Renal pelvis (tissue), 4 donors: Measurements from ENCODE around the gene TRIM36. TPM values are rescaled to one million over a fixed set of nuclear protein-coding genes. Genes with fewer than 3 reads are reported as not detected.

Source experiments
- DNase-seq: peaks from one replicate; pipeline ENCODE4 v3.0.0-alpha.2; 2013
- polyA plus RNA-seq, 3 donors: library from polyadenylated mRNA; unstranded; fragments of 120-200 nt; gene quantifications; one replicate each; pipeline ENCODE4 v1.2.1, GENCODE V29; 2013; ENCODE audit not compliant: insufficient read length in 3 of 3

Gene TRIM36
- polyA plus RNA-seq, 3 donors, result 2.1 to 2.6 (median 2.3) TPM

GRCh38 chr5:115170134-115170928 lies 623 bp upstream of the TRIM36 start:
- peak; percentile 29 for DNase-seq

DNA sequence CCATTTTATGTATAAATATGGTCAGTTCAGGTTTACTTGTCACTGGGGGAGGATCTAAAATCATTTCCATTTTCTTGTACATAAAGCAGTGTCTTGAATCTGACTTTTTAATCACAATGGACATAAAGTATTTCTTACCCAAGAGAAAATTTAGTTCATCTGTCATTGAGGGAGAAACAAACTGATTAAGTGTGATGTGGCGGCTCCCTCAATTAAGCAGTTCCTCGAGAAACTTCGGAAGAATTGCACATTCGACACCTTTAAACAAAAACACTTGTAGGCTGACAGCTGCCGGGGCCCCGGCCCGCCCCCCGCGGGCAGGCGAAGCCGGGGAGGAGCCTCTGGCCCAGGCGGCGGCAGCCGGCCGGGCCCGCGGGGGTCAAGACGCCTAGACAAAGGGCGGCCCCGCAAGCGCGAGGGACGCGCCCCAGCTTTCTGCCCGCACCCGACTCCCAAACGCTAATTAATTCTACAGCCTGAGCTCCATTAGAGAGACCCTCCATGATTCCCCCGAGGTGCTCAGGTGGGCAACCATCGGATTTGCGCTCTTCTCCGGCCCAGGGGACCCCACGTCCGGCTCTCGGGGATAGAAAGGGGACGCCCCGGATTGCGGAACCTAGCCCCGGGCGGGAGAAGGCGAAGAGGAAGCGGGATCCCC lies 750 bp downstream of the TRIM36 start:
- peak; percentile 12 for DNase-seq

- no peak for DNase-seq
Measured at GRCh38 chr5:115166744-115167393, 2.8 kb downstream of the TRIM36 start.

GRCh38 chr5:115165790-115166189 lies 3.9 kb downstream of the TRIM36 start:
- DNase-seq, result no peak

DNA sequence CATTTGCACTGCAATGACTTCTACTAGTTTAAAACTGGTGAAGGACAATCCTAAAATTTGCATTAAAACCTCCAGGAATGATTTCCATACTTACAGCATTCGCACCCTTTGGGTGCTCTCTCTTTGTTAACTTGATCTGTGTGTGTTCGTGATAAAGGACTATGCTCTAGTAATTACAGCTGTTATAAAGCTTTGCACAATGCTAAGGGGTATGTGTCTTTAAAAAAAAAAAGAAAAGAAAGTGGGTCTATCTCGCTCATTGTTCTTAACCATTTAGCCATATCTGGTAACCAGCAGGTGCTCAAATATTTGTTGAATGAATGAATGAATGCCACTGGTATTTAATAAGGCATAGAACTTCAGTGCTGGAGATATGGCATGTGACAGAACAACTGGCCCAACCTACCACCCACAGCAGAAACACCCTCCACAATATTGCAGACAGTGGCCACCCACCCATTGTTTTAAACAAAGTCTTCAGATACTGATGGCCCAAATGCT lies 8.7 kb downstream of the TRIM36 start:
- DNase-seq, result no peak

- DNase-seq, result no peak
Measured at GRCh38 chr5:115151208-115151805, 18.4 kb downstream of the TRIM36 start.

GRCh38 chr5:115150512-115150911 lies 19.2 kb downstream of the TRIM36 start:
- DNase-seq, result no peak

- DNase-seq, result no peak
Measured at GRCh38 chr5:115147052-115147451, 22.7 kb downstream of the TRIM36 start.

DNA sequence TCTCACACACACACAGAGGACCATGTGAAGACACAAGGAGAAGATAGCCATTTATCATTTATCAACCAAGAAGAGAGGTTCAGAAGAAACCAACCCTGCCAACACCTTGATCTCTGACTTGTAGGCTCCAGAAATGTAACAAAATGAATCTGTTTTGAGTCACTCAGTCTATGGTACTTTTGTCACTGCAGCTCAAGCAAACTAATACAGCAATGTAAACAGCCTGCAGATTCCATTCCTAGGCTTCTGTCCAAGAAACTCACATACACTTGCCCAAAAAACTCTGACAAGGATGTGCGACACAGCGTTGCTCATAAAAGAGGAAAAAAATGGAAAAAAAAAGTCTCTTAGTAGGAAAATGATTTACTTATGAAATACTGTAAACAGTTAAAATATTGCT lies 33.4 kb downstream of the TRIM36 start:
- DNase-seq, result no peak

GRCh38 chr5:115132465-115132864 lies 37.2 kb downstream of the TRIM36 start:
- DNase-seq, result no peak

DNA sequence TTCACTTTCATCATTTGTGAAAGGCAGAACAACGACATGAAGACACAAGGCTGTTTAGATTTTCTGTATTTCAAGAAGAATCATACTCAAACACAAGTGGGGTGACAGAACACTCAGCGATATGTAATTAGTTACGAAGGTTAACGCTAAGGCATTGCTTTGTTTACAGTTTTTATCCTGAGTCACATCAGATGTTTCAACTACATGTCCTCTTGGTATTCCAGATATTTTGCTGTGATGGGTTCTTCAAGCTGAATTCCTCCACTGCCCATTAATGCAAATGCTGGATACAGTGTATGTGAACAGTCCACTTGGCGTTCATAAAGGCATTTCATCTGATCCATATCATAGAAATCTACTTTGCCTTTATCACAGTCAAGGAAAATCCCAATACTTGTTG lies 43.4 kb downstream of the TRIM36 start:
- DNase-seq, result no peak

DNA sequence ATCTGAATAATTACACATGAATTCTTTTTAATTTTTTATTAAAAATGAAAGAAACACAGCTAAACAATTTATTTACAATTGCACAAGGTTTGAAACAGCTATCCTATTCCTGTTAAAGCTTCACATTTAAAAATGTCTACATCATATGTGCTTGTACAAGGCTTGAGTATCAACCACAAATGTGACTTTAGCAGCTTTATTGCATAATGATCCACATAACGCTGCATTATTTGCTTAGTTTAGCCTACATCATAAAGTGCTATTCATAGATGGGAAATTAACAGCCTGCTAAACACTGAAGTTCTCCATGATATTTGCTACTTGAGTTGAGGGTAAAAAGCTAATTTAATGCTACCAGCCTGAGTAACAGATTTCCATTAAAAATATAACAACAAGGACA lies 45.0 kb downstream of the TRIM36 start:
- no peak for DNase-seq

DNA sequence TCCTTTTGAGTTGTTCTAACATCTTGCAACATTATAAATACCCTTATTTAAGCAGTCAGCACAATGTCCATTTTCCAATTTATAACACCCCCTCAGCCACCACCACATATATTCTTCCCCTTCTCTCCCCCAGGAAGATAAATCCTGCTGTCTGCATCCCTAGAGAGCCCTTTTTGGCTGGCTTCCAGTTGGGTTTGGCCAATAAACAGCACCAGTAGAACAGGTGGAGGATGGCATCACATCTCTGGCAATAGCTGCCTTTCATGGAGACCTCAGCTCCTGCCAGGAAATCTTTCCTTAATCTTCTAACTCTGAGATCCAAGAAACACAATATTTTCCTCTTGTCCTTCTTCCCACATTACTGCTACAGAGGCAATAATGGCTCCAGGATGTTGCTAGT lies 53.7 kb downstream of the TRIM36 start:
- DNase-seq, result no peak

DNA sequence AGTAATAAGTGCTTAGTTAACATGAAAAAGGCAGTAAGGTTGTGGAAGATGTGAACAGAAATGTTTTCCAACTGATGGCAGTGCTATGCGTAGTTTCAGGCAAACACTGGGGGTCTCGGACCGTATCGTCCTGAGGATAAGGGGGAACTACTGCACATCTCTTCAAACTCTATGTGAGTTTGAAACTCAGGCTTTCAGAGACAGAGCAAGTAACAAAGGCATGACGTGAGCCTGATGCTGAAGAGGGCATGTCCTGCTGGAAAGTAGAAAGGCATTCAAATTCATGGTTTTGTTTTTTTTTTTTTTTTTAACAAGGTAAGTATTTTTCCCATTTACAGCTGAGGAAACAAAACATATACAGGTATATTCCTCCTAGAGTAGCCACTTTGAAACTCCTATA lies 59.9 kb downstream of the TRIM36 start:
- DNase-seq, result no peak

DNA sequence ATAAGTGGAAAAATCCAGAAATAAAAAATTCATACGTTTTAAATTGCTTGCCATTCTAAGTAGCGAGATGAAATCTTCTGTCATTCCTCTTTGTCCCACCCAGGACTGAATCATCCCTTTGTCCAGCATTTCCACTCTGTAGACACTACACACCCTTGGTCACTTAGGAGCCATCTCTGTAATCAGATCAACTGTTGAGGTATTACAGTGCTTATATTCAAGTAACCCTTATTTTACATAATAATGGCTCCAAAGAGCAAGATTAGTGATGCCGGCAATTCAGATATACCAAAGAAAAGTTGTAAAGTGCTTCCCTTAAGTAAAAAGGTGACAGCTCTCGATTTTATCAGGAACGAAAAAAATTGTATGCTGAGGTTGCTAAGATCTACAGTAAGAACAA lies 60.4 kb downstream of the TRIM36 start:
- no peak for DNase-seq

DNA sequence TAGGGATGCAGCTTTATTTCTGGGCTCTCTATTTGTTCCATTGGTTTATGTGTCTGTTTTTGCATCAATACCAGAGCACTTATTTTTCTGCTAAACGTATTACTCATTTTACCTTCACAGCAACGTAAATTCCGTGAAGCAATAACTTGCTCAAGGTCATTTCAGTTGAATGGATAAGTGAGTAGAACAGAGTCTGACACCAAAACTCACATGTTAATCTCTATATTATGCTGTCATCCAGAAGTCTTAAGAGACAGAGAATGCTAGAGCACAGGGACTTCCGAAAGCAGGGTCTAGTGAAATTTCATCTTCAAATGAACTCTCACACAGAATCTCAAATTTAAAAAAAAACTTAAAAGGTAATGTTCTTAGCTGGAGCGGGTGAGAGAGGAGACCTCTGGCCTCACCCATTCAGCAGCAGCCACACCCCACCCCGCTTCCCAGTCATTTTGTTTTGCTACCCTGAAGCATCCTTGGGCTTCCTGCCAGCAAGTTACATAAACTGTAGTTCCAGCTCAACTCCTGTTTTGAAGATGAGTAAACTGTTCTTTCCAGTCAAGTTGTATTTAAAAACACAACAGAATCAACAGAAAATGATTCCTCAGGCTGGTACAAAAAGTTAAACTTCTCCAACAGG lies 69.3 kb downstream of the TRIM36 start:
- no peak for DNase-seq

DNA sequence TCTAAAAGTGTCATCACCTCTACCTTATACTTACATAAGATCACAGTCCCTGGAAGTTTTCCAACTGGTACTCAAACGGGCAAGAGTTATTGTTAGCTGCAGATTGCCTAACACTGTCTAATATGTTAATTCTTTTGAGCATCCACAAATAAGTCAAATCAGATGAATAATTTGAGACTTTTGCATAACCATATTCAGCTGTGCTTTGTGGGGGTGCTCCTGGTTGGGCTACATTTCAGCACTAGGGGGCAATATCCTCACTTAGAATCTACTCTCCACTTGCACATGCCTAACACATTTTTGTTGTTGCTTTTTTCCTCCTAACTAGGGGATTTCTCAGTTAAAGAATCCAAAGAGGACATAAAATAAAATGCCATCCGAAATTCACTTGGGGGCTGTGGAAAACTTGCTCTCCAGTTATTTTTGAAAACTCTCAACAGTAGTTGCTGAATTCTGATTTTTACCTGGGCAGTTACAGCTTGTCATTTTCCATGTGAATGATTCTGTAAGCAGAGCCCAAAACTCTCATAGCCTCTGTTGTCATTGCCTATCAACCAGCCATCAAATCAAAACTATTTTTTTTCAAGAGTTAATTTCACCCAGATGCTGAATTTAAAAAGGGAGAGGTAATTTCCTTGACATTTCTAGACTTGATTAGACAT lies 71.5 kb downstream of the TRIM36 start:
- peak; percentile 39 for DNase-seq

DNA sequence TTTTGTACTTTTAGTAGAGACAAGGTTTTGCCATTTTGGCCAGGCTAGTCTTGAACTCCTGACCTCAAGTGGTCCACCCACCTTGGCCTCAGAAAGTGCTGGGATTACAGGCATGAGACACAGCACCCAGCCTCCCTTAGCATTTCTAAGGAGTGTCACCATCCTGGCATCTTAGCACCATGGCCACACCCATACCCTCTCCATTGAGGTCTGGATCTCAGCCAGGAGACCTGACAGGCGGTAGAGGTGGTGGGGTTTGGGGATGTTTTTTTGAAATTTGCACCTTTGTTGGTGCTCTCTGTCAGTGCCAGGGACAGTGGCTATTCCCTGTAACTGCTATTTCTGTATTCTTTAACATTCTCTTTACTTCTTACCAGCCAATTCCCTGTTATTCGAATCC lies 72.5 kb downstream of the TRIM36 start:
- DNase-seq, result no peak

- DNase-seq, result no peak
Measured at GRCh38 chr5:115096034-115096769, 73.5 kb downstream of the TRIM36 start.

DNA sequence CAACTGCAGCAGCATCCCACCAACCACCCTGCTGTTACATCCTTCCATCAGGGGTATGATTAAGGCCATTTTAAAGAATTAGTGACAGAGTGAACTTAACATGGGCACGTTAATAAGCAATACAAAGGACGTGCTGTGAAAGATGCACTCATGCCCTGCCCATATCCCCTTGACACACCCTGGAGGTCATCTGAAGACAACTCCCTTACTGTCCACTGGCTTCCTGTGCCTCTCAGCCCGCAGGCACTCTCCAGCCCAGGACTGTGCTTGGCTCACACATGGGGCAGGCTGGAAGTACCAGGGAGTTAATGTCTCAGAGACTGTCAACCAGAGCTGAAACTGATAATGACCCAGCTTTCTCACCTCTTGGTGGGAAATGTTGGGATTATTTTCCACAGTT lies 81.8 kb downstream of the TRIM36 start:
- DNase-seq, result no peak

GRCh38 chr5:115086473-115086872 lies 83.2 kb downstream of the TRIM36 start:
- no peak for DNase-seq
